HL-60 (cell line): Measurements from ENCODE around the gene UNC5C.

Source experiments
- DNase-seq, 2 experiments: peaks; one replicate each; pipeline ENCODE4 v3.0.0-alpha.2; 2010 to 2020; ENCODE audit warnings: low read depth in 1 of 2, low spot score in 1 of 2
- H3K27ac ChIP-seq: fragments of 250-450 bp; sonication (Bioruptor Pico); replicated peaks from 2 replicates; pipeline ENCODE4 v1.5.1; 2020; ENCODE audit warnings: mild to moderate bottlenecking, moderate library complexity
- H3K27me3 ChIP-seq: fragments of 250-450 bp; sonication (Bioruptor Pico); 2 replicates; pipeline ENCODE4 v1.5.1; 2021; ENCODE audit warnings: mild to moderate bottlenecking, moderate library complexity; ENCODE audit not compliant: insufficient read depth, poor library complexity, severe bottlenecking
- H3K4me3 ChIP-seq: replicated peaks from 2 replicates; pipeline ENCODE4 v1.5.1; 2011; ENCODE audit warnings: mild to moderate bottlenecking, control low read depth, low read length; ENCODE audit not compliant: insufficient read depth
- GABPA ChIP-seq: IDR thresholded peaks from 2 replicates; pipeline ENCODE4 v1.6.1; 2012; ENCODE audit warnings: low read depth
- POLR2AphosphoS5 ChIP-seq: IDR thresholded peaks from 2 replicates; pipeline ENCODE4 v1.6.1; 2012; ENCODE audit warnings: low read depth
- SPI1 ChIP-seq: IDR thresholded peaks from 2 replicates; pipeline ENCODE4 v1.6.1; 2012; ENCODE audit warnings: low read depth, mild to moderate bottlenecking, borderline replicate concordance
- TF ChIP-seq, protein P1 (sequence below): IDR thresholded peaks from 2 replicates; pipeline ENCODE4 v1.6.1; 2012; ENCODE audit warnings: low read depth; ENCODE audit not compliant: insufficient replicate concordance
- TF ChIP-seq, protein P2 (sequence below): IDR thresholded peaks from one replicate; pipeline ENCODE4 v1.5.1; 2011; ENCODE audit warnings: low read length, control low read depth, inconsistent platforms; ENCODE audit not compliant: insufficient read depth

UNC5C gene

DNA sequence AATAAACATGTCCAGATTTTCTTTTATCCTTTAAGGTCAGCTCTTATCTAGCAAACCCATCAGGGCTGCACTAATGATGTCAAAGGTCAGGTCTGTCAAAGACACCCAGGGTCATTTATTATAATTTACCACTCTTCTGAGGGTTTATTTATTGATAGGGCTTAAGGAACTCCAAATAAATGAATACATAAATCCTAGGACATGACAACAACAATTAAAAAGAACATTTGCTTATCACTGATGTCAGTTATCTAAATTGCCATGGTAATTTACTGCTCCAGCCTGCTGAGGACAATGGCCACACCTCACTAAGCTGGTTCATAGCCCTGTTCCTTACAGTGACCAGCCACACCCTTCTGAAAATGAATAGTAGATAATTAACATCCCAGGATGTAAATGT, 317.1 kb downstream of the UNC5C start:
- TF ChIP-seq, protein P1, sequence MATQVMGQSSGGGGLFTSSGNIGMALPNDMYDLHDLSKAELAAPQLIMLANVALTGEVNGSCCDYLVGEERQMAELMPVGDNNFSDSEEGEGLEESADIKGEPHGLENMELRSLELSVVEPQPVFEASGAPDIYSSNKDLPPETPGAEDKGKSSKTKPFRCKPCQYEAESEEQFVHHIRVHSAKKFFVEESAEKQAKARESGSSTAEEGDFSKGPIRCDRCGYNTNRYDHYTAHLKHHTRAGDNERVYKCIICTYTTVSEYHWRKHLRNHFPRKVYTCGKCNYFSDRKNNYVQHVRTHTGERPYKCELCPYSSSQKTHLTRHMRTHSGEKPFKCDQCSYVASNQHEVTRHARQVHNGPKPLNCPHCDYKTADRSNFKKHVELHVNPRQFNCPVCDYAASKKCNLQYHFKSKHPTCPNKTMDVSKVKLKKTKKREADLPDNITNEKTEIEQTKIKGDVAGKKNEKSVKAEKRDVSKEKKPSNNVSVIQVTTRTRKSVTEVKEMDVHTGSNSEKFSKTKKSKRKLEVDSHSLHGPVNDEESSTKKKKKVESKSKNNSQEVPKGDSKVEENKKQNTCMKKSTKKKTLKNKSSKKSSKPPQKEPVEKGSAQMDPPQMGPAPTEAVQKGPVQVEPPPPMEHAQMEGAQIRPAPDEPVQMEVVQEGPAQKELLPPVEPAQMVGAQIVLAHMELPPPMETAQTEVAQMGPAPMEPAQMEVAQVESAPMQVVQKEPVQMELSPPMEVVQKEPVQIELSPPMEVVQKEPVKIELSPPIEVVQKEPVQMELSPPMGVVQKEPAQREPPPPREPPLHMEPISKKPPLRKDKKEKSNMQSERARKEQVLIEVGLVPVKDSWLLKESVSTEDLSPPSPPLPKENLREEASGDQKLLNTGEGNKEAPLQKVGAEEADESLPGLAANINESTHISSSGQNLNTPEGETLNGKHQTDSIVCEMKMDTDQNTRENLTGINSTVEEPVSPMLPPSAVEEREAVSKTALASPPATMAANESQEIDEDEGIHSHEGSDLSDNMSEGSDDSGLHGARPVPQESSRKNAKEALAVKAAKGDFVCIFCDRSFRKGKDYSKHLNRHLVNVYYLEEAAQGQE: no peak
- TF ChIP-seq POLR2AphosphoS5 (no peak), SPI1 (no peak), GABPA (no peak)
- TF ChIP-seq, protein P2, sequence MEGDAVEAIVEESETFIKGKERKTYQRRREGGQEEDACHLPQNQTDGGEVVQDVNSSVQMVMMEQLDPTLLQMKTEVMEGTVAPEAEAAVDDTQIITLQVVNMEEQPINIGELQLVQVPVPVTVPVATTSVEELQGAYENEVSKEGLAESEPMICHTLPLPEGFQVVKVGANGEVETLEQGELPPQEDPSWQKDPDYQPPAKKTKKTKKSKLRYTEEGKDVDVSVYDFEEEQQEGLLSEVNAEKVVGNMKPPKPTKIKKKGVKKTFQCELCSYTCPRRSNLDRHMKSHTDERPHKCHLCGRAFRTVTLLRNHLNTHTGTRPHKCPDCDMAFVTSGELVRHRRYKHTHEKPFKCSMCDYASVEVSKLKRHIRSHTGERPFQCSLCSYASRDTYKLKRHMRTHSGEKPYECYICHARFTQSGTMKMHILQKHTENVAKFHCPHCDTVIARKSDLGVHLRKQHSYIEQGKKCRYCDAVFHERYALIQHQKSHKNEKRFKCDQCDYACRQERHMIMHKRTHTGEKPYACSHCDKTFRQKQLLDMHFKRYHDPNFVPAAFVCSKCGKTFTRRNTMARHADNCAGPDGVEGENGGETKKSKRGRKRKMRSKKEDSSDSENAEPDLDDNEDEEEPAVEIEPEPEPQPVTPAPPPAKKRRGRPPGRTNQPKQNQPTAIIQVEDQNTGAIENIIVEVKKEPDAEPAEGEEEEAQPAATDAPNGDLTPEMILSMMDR: no peak
- H3K27ac ChIP-seq: no peak overlapping the region
- H3K27me3 ChIP-seq: no peaks in the 10 kb centered on the region
- H3K4me3 ChIP-seq: no peak overlapping the region
- DNase-seq: no peak

DNA sequence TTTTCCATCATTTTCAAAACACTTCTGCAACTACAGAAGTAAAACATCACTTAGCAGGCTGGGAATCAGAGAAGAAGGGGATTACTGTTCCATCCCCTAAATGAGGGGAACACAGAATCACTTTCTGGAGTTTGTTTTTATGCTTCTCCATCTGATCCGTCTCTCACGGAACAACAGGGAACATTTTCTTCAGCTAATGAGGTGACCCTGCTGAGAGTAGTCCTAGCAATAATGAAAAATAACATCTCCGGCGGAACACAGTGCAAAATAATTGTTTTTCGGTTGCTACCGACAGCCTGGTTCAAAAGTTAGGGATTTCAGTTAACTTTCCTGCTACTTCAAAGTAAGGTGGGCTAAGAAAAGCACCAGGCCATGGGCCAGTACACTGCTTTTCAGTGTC, 322.9 kb downstream of the UNC5C start:
- DNase-seq: no peak
- TF ChIP-seq GABPA (no peak), SPI1 (no peak), POLR2AphosphoS5 (no peak)
- TF ChIP-seq, protein P2: no peak
- TF ChIP-seq, protein P1: no peak
- Histone ChIP-seq H3K27me3 (no peaks in the 10 kb centered on the region), H3K4me3 (no peak overlapping the region), H3K27ac (no peak overlapping the region)

DNA sequence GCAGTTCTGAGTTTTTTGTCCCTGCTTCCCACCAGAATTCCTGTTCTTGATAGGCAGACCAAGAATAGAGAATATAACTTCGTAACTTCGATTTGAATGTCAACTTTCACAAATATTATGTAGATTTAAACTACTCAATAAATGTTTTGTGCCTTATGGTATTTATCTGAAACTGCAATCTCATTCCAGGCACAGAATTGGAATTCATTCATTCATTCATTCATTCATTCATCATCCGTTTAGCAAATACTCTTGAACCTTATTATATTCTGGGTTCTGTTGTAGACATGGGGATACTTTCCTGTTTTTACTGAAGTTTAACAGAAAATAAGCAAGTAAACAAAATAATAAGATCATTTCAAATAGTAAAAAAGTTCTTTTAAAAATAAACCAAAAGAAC, 324.4 kb downstream of the UNC5C start:
- no peak for DNase-seq
- Histone ChIP-seq H3K4me3 (no peak overlapping the region), H3K27me3 (no peaks in the 10 kb centered on the region), H3K27ac (no peak overlapping the region)
- no peak for TF ChIP-seq SPI1
- no peak for TF ChIP-seq POLR2AphosphoS5
- TF ChIP-seq, protein P2: no peak
- TF ChIP-seq, protein P1: no peak
- TF ChIP-seq GABPA: no peak
